Smooth muscle cell (in vitro differentiated cells): ENCODE data around the gene ORC4. TPM values are rescaled to one million over a fixed set of nuclear protein-coding genes. Genes with fewer than 3 reads are reported as not detected.
"Not testable (repeated sequence)": the region's sequence is repeated elsewhere in the genome, so short reads cannot be mapped to it uniquely, and the experiment has no call there.

Experiments
- DNase-seq: peaks from one replicate; lab custom pipeline; 2025; ENCODE audit not compliant: unreplicated experiment; lab: John Stamatoyannopoulos, UW
- H2AFZ ChIP-seq: fragments of 200-600 bp; sonication (generic); 2 replicates; pipeline ENCODE4 v1.6.0; 2016; ENCODE audit warnings: antibody characterized with exemption, low read depth, mild to moderate bottlenecking
- H3F3A ChIP-seq: fragments of 200-600 bp; sonication (generic); 2 replicates; pipeline ENCODE4 v1.6.0; 2017; ENCODE audit warnings: antibody characterized with exemption, low read depth
- H3K27ac ChIP-seq: fragments of 200-600 bp; sonication (generic); 2 replicates; pipeline ENCODE4 v1.5.1; 2016; ENCODE audit warnings: low read depth, mild to moderate bottlenecking
- H3K27me3 ChIP-seq: fragments of 200-600 bp; sonication (generic); 2 replicates; pipeline ENCODE4 v1.6.1; 2016; ENCODE audit warnings: low read depth, mild to moderate bottlenecking
- H3K36me3 ChIP-seq: fragments of 200-600 bp; sonication (generic); 2 replicates; pipeline ENCODE4 v1.5.1; 2016; ENCODE audit warnings: low read depth
- H3K4me1 ChIP-seq: fragments of 200-600 bp; sonication (generic); 2 replicates; pipeline ENCODE4 v1.5.1; 2016; ENCODE audit warnings: low read depth
- H3K4me2 ChIP-seq: fragments of 200-600 bp; sonication (generic); 2 replicates; pipeline ENCODE4 v1.6.0; 2016; ENCODE audit warnings: mild to moderate bottlenecking
- H3K4me3 ChIP-seq: fragments of 200-600 bp; sonication (generic); 2 replicates; pipeline ENCODE4 v1.5.1; 2016; ENCODE audit warnings: mild to moderate bottlenecking
- H3K79me2 ChIP-seq: fragments of 200-600 bp; sonication (generic); 2 replicates; pipeline ENCODE4 v1.6.0; 2016; ENCODE audit warnings: low read depth, mild to moderate bottlenecking
- H3K9ac ChIP-seq: fragments of 200-600 bp; sonication (generic); 2 replicates; pipeline ENCODE4 v1.6.0; 2016; ENCODE audit warnings: low read depth
- H3K9me3 ChIP-seq: fragments of 200-600 bp; sonication (generic); replicated peaks from 2 replicates; pipeline ENCODE4 v1.5.1; 2016; ENCODE audit warnings: low read depth
- H4K20me1 ChIP-seq: fragments of 200-600 bp; sonication (generic); 2 replicates; pipeline ENCODE4 v1.6.0; 2016; ENCODE audit warnings: low read depth
- WGBS: methylation state at CpG from one replicate; pipeline ENCODE4 v1.1.7; 2016; ENCODE audit warnings: low lambda C conversion rate; 5-methylcytosine and 5-hydroxymethylcytosine counted together
- polyA plus RNA-seq: library from polyadenylated mRNA; unstranded; fragments of >200 nt; fragmentation: Nextera tagmentation; extraction: Ambion mirVana; gene quantifications from 2 replicates; pipeline ENCODE4 v1.2.1, GENCODE V29; 2016
- total RNA-seq: library from RNA; depleted of rRNA; stranded (reverse); fragments of >200 nt; gene quantifications from 2 replicates; pipeline ENCODE4 v1.2.3, GENCODE V29; 2014
- TF ChIP-seq, protein P1 (sequence below): fragments of 200-600 bp; sonication (generic); IDR thresholded peaks from 2 replicates; pipeline ENCODE4 v1.5.1; 2017; ENCODE audit warnings: borderline replicate concordance, mild to moderate bottlenecking, antibody characterized with exemption; ENCODE audit not compliant: insufficient read depth, poor library complexity, severe bottlenecking

ORC4 gene
- total and polyA plus RNA-seq, 2 experiments from 2014 or later: 23.7 to 75.3 TPM

DNA sequence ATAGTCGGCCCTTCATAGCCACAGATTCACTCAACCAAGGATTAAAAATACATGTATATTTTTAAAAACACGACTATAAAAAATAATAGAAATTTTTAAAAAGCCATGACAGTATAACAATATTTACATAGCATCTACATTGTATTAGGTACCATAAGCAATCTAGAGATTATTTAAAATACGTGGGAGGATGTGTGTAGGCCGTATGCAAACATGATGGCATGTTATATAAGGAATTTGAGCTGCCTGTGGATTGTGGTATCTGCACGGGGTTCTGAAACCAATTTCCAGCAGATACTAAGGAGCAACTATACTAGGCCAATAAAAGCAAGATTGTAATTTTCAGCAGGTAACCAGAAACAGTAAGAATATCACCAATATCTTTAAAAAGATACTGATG lies 5.9 kb downstream of the ORC4 start:
- Histone ChIP-seq H3K36me3 (no peaks in the 10 kb centered on the region), H3K9ac (no peak overlapping the region), H3K4me3 (no peak overlapping the region), H3F3A (no peaks in the 10 kb centered on the region), H3K4me1 (peaks cover 9% of the 10 kb centered on the region), H3K27me3 (no peaks in the 10 kb centered on the region), H3K27ac (no peak overlapping the region), H3K9me3 (no peaks in the 10 kb centered on the region), H3K79me2 (peaks cover 100% of the 10 kb centered on the region), H2AFZ (no peak overlapping the region), H4K20me1 (peaks cover 49% of the 10 kb centered on the region), H3K4me2 (no peak overlapping the region)
- TF ChIP-seq, protein P1, sequence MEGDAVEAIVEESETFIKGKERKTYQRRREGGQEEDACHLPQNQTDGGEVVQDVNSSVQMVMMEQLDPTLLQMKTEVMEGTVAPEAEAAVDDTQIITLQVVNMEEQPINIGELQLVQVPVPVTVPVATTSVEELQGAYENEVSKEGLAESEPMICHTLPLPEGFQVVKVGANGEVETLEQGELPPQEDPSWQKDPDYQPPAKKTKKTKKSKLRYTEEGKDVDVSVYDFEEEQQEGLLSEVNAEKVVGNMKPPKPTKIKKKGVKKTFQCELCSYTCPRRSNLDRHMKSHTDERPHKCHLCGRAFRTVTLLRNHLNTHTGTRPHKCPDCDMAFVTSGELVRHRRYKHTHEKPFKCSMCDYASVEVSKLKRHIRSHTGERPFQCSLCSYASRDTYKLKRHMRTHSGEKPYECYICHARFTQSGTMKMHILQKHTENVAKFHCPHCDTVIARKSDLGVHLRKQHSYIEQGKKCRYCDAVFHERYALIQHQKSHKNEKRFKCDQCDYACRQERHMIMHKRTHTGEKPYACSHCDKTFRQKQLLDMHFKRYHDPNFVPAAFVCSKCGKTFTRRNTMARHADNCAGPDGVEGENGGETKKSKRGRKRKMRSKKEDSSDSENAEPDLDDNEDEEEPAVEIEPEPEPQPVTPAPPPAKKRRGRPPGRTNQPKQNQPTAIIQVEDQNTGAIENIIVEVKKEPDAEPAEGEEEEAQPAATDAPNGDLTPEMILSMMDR: no peak
- DNase-seq: no peak
- 89% methylated on average over 5 of the region's 5 CpGs for WGBS

DNA sequence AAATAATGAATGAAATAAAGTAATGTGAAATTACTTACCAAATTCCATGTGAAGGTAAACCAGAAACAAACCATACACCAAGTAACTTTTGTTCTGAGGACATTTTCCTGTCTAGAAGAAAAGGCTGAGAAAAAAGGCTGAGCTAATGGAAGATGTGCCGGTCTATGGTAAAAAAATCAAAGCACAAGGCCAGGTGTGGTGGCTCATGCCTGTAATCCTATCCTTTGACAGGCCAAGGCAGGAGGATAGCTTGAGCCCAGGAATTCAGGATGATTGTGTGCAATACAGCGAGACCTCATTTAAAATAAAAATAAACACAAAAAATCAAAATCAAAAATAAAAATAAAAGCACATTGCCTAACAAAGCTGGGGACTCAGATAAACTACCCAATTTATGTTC lies 6.7 kb downstream of the ORC4 start:
- no peaks in the 10 kb centered on the region for H3F3A ChIP-seq
- H4K20me1 ChIP-seq: peaks cover 46% of the 10 kb centered on the region
- H3K27me3 ChIP-seq: no peaks in the 10 kb centered on the region
- no peak overlapping the region for H3K4me3 ChIP-seq
- no peak overlapping the region for H2AFZ ChIP-seq
- H3K4me2 ChIP-seq: no peak overlapping the region
- TF ChIP-seq, protein P1: no peak
- H3K9me3 ChIP-seq: no peaks in the 10 kb centered on the region
- no peak for DNase-seq
- H3K36me3 ChIP-seq: no peaks in the 10 kb centered on the region
- WGBS: 92% methylated on average over 2 of the region's 2 CpGs
- no peak overlapping the region for H3K9ac ChIP-seq
- peaks cover 100% of the 10 kb centered on the region for H3K79me2 ChIP-seq
- peaks cover 7% of the 10 kb centered on the region for H3K4me1 ChIP-seq
- no peak overlapping the region for H3K27ac ChIP-seq

DNA sequence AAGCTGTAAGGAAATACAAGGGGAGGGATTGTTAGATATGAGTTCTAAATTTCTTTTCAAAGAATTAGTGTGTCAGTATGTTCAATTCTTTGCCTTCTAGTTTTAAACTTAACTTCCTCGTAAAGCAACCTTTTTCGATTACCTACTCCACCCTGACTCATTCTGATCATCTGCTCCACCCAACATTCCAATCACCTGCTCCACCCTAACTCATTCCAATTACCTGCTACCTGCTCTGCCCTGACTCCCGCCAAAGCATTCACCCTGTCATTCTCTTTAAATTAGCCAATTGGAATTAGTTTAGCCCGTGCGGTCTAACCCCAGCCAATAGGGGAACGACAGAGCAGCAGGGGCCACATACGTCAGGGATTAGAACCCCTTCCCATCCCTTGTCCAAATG lies 12.1 kb downstream of the ORC4 start:
- H3K79me2 ChIP-seq: peaks cover 94% of the 10 kb centered on the region
- peaks cover 18% of the 10 kb centered on the region for H4K20me1 ChIP-seq
- H3K4me1 ChIP-seq: not testable (repeated sequence)

DNA sequence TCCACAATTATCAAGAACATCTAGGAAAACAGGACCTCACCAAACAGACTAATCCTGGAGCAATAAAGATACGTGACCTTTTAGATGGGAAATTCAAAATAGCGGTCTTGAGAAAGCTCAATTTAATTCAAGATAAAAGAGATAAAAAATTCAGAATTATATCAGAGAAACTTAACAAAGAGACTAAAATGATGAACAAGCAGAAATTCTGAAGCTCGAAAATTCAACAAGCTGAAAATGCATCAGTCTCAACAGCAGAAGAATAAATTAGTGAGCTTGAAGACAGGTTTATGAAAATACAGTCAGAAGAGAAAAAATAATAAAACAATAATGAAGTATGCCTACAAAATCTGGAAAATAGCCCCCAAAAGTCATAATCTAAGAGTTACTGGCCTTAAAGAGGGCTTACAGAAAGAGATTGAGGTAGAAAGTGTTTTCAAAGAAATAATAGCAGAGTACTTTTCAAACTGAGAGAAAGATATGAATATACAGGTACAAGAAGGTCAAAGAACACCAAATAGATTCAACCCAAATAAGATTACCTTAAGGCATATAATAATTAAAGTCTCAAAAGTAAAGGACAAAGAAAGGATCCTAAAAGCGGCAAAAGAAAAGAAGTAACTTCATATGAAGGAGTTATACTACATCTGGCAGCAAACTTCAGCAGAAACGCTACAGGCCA lies 13.2 kb downstream of the ORC4 start:
- Histone ChIP-seq H3K27ac (no peak overlapping the region), H3K4me2 (no peak overlapping the region), H3K36me3 (no peaks in the 10 kb centered on the region), H3K9ac (no peak overlapping the region), H2AFZ (no peak overlapping the region), H3F3A (no peaks in the 10 kb centered on the region), H3K4me1 (no peaks in the 10 kb centered on the region), H4K20me1 (peaks cover 7% of the 10 kb centered on the region), H3K79me2 (peaks cover 94% of the 10 kb centered on the region), H3K27me3 (no peaks in the 10 kb centered on the region), H3K9me3 (no peaks in the 10 kb centered on the region), H3K4me3 (no peak overlapping the region)
- 85% methylated on average over 5 of the region's 5 CpGs for WGBS
- DNase-seq: no peak
- TF ChIP-seq, protein P1: no peak

More for the DNA sequence above, 12.1 kb downstream of the ORC4 start:
- H3K9me3 ChIP-seq, H3K27ac ChIP-seq, H3K27me3 ChIP-seq, DNase-seq, H3K9ac ChIP-seq, H3K4me3 ChIP-seq, H3K36me3 ChIP-seq, H2AFZ ChIP-seq, H3F3A ChIP-seq, H3K4me2 ChIP-seq: not testable (repeated sequence)
- WGBS: 93% methylated on average over 7 of the region's 7 CpGs
